Measurements from ENCODE around the gene ATF6. TPM values are rescaled to one million over a fixed set of nuclear protein-coding genes. Genes with fewer than 3 reads are reported as not detected.

Gene ATF6
- total and polyA plus RNA-seq, 2 of the 8 experiments (the other 6 are each of a cell fraction or from before 2014, with no cell fraction given), result 4.6 to 10.0 TPM

- no peak overlapping the region for H2BK12ac ChIP-seq (ENCODE audit: low read depth, low read length)
- no peaks in the 10 kb centered on the region for H3K79me2 ChIP-seq (ENCODE audit: control insufficient read depth in 1 of 2, insufficient read depth in 2 of 2, low read length in 2 of 2)
- no peak overlapping the region for H2BK15ac ChIP-seq (ENCODE audit: low read length)
- no peak overlapping the region for H3K56ac ChIP-seq (replicated peaks; ENCODE audit: insufficient read length, low read depth, low read length)
- POLR2A ChIA-PET (ENCODE audit: partially characterized antibody), result no interaction called here
- no peak overlapping the region for H3K9ac ChIP-seq (replicated peaks in 1 of 4; ENCODE audit: extremely low read depth in 1 of 4, low read depth in 3 of 4, low read length in 3 of 4)
- 91% methylated on average over 3 of the region's 3 CpGs; no CpG with 5 or more reads in 1 of the 2 experiments for WGBS, 2 experiments (ENCODE audit: extremely low coverage in 1 of 2, insufficient coverage in 1 of 2, insufficient read length in 1 of 2, insufficient replicate concordance in 2 of 2, low coverage in 1 of 2, low lambda C conversion rate in 2 of 2, missing lambda C conversion rate in 1 of 2)
- no peak overlapping the region for H4K91ac ChIP-seq (replicated peaks; ENCODE audit: insufficient read length, low read length)
- no peak overlapping the region for H3K23ac ChIP-seq (ENCODE audit: insufficient read length)
- no peak overlapping the region for H2BK5ac ChIP-seq (ENCODE audit: low read depth, low read length)
- H2BK120ac ChIP-seq (replicated peaks; ENCODE audit: low read depth, low read length), result no peak overlapping the region
- no peak overlapping the region for H3K27ac ChIP-seq (ENCODE audit: low read depth, low read length)
- no peak overlapping the region for H3K4me2 ChIP-seq (ENCODE audit: insufficient read depth in 1 of 2, low read depth in 2 of 2, low read length in 2 of 2)
- H3K4ac ChIP-seq (replicated peaks; ENCODE audit: insufficient read length, low read depth, low read length), result no peak overlapping the region
- H3K27me3 ChIP-seq (replicated peaks in 1 of 4; ENCODE audit: control insufficient read depth in 3 of 4, extremely low read depth in 1 of 4, insufficient read depth in 3 of 4, low read length in 3 of 4), result no peaks in the 10 kb centered on the region
- no peak overlapping the region for H3K18ac ChIP-seq (ENCODE audit: extremely low read depth, low read length)
- H3K36me3 ChIP-seq (ENCODE audit: control insufficient read depth in 2 of 4, insufficient read depth in 4 of 4, low read length in 3 of 4), result no peaks in the 10 kb centered on the region
- no peaks in the 10 kb centered on the region for H3K23me2 ChIP-seq (ENCODE audit: low read depth, low read length)
- H3K79me1 ChIP-seq (ENCODE audit: low read depth, low read length), result no peaks in the 10 kb centered on the region
- FAIRE-seq (no peak), DNase-seq (ENCODE audit: low read depth in 1 of 2, low spot score in 2 of 2) (no peak)
- no peaks in the 10 kb centered on the region; a peak in 1 of 4 replicates for H3K9me3 ChIP-seq (ENCODE audit: insufficient read depth in 2 of 2, low read depth in 1 of 2, low read length in 1 of 2)
- CTCF ChIA-PET (ENCODE audit: partially characterized antibody), result interaction anchor here (0.6 to 1.4 kb wide), 2 partner anchors 35 to 46 kb away, joined by 3 to 4 read pairs; no protein-coding TSS in a partner anchor
- H2AK5ac ChIP-seq (ENCODE audit: low read depth, low read length), result no peak overlapping the region
- no peak overlapping the region for H4K5ac ChIP-seq (ENCODE audit: insufficient read length, low read depth, low read length)
- no peak overlapping the region for H2AFZ ChIP-seq (ENCODE audit: low read length)
- H2BK20ac ChIP-seq (ENCODE audit: low read length), result no peak overlapping the region
- H4K20me1 ChIP-seq (replicated peaks in 1 of 2; ENCODE audit: control insufficient read depth in 1 of 2, insufficient read depth in 2 of 2, low read length in 2 of 2), result no peaks in the 10 kb centered on the region
- no peak overlapping the region for H3K14ac ChIP-seq (ENCODE audit: insufficient read length)
- H3K4me3 ChIP-seq (ENCODE audit: extremely low read depth in 1 of 4, insufficient read depth in 2 of 4, low read depth in 3 of 4, low read length in 4 of 4), result no peak overlapping the region
- H3K4me1 ChIP-seq (replicated peaks in 1 of 4; ENCODE audit: control insufficient read depth in 3 of 4, insufficient read depth in 4 of 4, low read length in 3 of 4), result no peaks in the 10 kb centered on the region
- no peak overlapping the region for H4K8ac ChIP-seq (ENCODE audit: extremely low read depth, insufficient read depth, low read length)
- TF ChIP-seq ZNF274 (IDR thresholded peaks at IDR 0.05; ENCODE audit: borderline replicate concordance, extremely low read depth, low read length), result no peak
- TF ChIP-seq RBBP5 (IDR thresholded peaks at IDR 0.05; ENCODE audit: borderline replicate concordance, low read depth, low read length), result no peak
- TF ChIP-seq EGR1 (IDR thresholded peaks at IDR 0.05; ENCODE audit: borderline replicate concordance, low read depth, low read length), result no peak
- TF ChIP-seq CHD1 (IDR thresholded peaks at IDR 0.05; ENCODE audit: low read depth, low read length), result no peak
- TF ChIP-seq JUN (IDR thresholded peaks at IDR 0.05; ENCODE audit: low read depth, low read length), result no peak
- TF ChIP-seq BRCA1 (IDR thresholded peaks at IDR 0.05; ENCODE audit: low read depth, low read length), result no peak
- no peak for TF ChIP-seq YY1 (IDR thresholded peaks at IDR 0.05; ENCODE audit: low read depth, low read length)
These were observed 72.2 kb downstream of the ATF6 start for GRCh38 chr1:161838362-161838761.

Measured in H1 (cell line).